ENCODE data around the gene PCSK9. TPM values are rescaled to one million over a fixed set of nuclear protein-coding genes. Genes with fewer than 3 reads are reported as not detected.

PCSK9 gene
- total and polyA plus RNA-seq, 2 of the 13 experiments (the other 11 are each of a cell fraction or from before 2014, with no cell fraction given) = 33.3 to 80.5 TPM

- no peak overlapping the region for H2AFZ ChIP-seq (ENCODE audit: low read length)
- DNase-seq (ENCODE audit: low spot score) = no peak
- in situ Hi-C loops (cut with HindIII; ENCODE audit: extremely low pct_ligation_motif_present, low pct_unique_long_range_greater_than_20kb) = no loop called here
- H3K4me2 ChIP-seq (ENCODE audit: low read depth, low read length) = no peak overlapping the region
- no peak for ATAC-seq
- WGBS (ENCODE audit: low lambda C conversion rate) = 51% methylated on average over 9 of the region's 9 CpGs
- BruUV-seq (replicated peaks) = no TSS peak
- CTCF ChIA-PET (ENCODE audit: low intra/inter-chr PET ratio, low total read pairs) = no interaction called here
- no peaks in the 10 kb centered on the region for H3K79me2 ChIP-seq (ENCODE audit: insufficient read depth, low read length)
- peaks cover 0 to 41% of the 10 kb centered on the region in 2 experiments; a peak in 3 of 5 replicates for H3K27me3 ChIP-seq (ENCODE audit: control insufficient read depth in 1 of 2, insufficient read depth in 2 of 2, low read length in 2 of 2)
- H3K9ac ChIP-seq (ENCODE audit: insufficient read depth, low read depth, low read length) = no peak overlapping the region
- FAIRE-seq = no peak
- POLR2A ChIA-PET = no interaction called here
- no peaks in the 10 kb centered on the region for H4K20me1 ChIP-seq (ENCODE audit: insufficient read depth, low read length)
- no peak overlapping the region for H3K4me3 ChIP-seq (replicated peaks in 1 of 3; ENCODE audit: insufficient read depth in 1 of 3, low read depth in 2 of 3, low read length in 3 of 3)
- no peaks in the 10 kb centered on the region for H3K9me3 ChIP-seq (ENCODE audit: low read length)
- peaks cover 11% of the 10 kb centered on the region for H3K4me1 ChIP-seq (ENCODE audit: insufficient read depth, low read length)
- no peak overlapping the region for H3K27ac ChIP-seq (ENCODE audit: extremely low read length, insufficient read depth, low read length)
- no peaks in the 10 kb centered on the region for H3K36me3 ChIP-seq (replicated peaks in 1 of 2; ENCODE audit: control insufficient read depth in 1 of 2, insufficient read depth in 2 of 2, low read length in 2 of 2)
- intact Hi-C loops (cut with micrococcal nuclease; ENCODE audit: unreplicated experiment) = no loop called here
- no peak for TF ChIP-seq FUBP1 (CRISPR knock-in tag; IDR thresholded peaks at IDR 0.05; ENCODE audit: borderline replicate concordance)
- no peak for TF ChIP-seq MED1 (CRISPR knock-in tag; IDR thresholded peaks at IDR 0.05)
- no peak for TF ChIP-seq ZNF251 (CRISPR knock-in tag; IDR thresholded peaks at IDR 0.05)
- no peak for TF ChIP-seq ZNF746 (CRISPR knock-in tag; IDR thresholded peaks at IDR 0.05)
- TF ChIP-seq, protein P1, sequence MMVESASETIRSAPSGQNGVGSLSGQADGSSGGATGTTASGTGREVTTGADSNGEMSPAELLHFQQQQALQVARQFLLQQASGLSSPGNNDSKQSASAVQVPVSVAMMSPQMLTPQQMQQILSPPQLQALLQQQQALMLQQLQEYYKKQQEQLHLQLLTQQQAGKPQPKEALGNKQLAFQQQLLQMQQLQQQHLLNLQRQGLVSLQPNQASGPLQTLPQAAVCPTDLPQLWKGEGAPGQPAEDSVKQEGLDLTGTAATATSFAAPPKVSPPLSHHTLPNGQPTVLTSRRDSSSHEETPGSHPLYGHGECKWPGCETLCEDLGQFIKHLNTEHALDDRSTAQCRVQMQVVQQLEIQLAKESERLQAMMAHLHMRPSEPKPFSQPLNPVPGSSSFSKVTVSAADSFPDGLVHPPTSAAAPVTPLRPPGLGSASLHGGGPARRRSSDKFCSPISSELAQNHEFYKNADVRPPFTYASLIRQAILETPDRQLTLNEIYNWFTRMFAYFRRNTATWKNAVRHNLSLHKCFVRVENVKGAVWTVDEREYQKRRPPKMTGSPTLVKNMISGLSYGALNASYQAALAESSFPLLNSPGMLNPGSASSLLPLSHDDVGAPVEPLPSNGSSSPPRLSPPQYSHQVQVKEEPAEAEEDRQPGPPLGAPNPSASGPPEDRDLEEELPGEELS (CRISPR knock-in tag; IDR thresholded peaks at IDR 0.05) = no peak
- no peak for TF ChIP-seq ZNF503 (CRISPR knock-in tag; IDR thresholded peaks at IDR 0.05)
- TF ChIP-seq SAP130 (CRISPR knock-in tag; IDR thresholded peaks at IDR 0.05; ENCODE audit: low read depth) = no peak
- TF ChIP-seq ZNF607 (CRISPR knock-in tag; IDR thresholded peaks at IDR 0.05; ENCODE audit: borderline replicate concordance) = no peak
- TF ChIP-seq, protein P2, sequence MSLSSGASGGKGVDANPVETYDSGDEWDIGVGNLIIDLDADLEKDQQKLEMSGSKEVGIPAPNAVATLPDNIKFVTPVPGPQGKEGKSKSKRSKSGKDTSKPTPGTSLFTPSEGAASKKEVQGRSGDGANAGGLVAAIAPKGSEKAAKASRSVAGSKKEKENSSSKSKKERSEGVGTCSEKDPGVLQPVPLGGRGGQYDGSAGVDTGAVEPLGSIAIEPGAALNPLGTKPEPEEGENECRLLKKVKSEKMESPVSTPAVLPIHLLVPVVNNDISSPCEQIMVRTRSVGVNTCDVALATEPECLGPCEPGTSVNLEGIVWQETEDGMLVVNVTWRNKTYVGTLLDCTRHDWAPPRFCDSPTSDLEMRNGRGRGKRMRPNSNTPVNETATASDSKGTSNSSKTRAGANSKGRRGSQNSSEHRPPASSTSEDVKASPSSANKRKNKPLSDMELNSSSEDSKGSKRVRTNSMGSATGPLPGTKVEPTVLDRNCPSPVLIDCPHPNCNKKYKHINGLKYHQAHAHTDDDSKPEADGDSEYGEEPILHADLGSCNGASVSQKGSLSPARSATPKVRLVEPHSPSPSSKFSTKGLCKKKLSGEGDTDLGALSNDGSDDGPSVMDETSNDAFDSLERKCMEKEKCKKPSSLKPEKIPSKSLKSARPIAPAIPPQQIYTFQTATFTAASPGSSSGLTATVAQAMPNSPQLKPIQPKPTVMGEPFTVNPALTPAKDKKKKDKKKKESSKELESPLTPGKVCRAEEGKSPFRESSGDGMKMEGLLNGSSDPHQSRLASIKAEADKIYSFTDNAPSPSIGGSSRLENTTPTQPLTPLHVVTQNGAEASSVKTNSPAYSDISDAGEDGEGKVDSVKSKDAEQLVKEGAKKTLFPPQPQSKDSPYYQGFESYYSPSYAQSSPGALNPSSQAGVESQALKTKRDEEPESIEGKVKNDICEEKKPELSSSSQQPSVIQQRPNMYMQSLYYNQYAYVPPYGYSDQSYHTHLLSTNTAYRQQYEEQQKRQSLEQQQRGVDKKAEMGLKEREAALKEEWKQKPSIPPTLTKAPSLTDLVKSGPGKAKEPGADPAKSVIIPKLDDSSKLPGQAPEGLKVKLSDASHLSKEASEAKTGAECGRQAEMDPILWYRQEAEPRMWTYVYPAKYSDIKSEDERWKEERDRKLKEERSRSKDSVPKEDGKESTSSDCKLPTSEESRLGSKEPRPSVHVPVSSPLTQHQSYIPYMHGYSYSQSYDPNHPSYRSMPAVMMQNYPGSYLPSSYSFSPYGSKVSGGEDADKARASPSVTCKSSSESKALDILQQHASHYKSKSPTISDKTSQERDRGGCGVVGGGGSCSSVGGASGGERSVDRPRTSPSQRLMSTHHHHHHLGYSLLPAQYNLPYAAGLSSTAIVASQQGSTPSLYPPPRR (CRISPR knock-in tag; IDR thresholded peaks at IDR 0.05; ENCODE audit: borderline replicate concordance) = no peak
- TF ChIP-seq PRDM4 (CRISPR knock-in tag; IDR thresholded peaks at IDR 0.05; ENCODE audit: borderline replicate concordance) = no peak
- no peak for TF ChIP-seq NFIC (IDR thresholded peaks at IDR 0.05; ENCODE audit: low read length)
- no peak for TF ChIP-seq NFYB (CRISPR knock-in tag; IDR thresholded peaks at IDR 0.05)
Measured at GRCh38 chr1:55018395-55018794, 21.0 kb upstream of the PCSK9 start.
